Hypothalamus (tissue), 51 donors: ENCODE measurements around the gene FXYD6.
"Not testable (repeated sequence)": the region's sequence is repeated elsewhere in the genome, so short reads cannot be mapped to it uniquely, and the experiment has no call there.

Source experiments
- DNase-seq, 51 donors: peaks; one replicate each; lab custom pipeline; 2025; lab: John Stamatoyannopoulos, UW

The FXYD6 gene, protein sequence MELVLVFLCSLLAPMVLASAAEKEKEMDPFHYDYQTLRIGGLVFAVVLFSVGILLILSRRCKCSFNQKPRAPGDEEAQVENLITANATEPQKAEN

DNA sequence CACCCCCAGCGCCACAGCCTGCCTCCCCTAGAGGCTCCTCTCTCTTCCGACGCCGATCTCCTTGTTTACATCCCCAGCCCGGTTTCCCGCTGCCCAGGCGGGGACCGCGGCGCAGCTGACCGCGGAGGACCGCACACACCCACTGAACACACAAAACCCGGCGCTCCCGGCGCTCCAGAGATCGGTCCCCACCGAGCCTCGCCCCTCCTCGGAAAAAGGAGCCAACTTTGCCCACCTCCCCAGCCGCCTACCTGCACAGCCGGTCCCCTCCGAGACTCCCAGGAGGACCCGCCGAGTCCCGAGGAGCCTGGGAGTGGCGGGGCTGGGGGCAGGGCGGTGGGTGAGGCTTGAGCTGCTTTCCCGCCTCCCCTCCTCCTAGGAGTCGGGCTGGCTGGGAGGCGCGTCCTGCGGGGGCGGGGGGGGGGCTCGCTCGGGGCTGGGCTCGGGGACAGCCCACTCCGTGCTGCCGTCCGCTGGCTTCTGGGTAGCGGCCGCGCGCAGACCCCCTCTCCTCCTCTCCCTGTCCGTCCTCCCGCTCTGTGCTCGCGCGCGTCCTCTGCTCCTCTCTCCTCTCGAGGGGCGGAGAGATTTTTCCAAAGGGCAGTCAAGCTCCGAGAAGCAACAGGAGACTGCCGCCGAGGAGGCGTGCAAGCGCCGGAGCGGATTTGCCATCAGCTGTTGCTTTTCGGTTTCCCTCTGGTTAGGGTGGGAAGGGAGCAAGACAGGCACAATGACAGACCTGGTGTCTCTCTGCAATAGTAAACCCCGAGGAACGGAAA, at the start of gene FXYD6:
TSS of gene FXYD6 (minus strand) at position 318 of the 779 bp plus-strand sequence. CDS start 33,882 bp downstream, outside the sequence.
- DNase-seq = peak in 26 of 51 donors; percentile 15 to 82 (median 50)

DNA sequence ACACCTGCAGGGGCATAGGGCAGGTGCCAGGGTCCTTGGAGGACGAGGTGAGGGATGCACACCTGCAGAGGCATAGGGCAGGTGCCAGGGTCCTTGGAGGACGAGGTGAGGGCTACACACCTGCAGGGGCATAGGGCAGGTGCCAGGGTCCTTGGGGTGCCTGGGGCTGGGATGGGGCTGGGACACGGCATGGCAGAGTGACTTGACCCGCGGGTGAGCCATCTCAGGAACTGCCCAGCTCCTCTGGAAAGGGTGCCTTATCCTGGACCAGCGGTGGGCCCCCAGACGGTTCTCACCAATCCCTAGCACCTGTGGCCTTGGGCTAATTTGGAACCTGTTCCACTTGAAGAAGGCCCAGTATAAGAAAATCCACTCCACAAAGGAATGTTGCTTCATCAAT, 49.7 kb upstream of the FXYD6 start:
- not testable (repeated sequence) for DNase-seq

DNA sequence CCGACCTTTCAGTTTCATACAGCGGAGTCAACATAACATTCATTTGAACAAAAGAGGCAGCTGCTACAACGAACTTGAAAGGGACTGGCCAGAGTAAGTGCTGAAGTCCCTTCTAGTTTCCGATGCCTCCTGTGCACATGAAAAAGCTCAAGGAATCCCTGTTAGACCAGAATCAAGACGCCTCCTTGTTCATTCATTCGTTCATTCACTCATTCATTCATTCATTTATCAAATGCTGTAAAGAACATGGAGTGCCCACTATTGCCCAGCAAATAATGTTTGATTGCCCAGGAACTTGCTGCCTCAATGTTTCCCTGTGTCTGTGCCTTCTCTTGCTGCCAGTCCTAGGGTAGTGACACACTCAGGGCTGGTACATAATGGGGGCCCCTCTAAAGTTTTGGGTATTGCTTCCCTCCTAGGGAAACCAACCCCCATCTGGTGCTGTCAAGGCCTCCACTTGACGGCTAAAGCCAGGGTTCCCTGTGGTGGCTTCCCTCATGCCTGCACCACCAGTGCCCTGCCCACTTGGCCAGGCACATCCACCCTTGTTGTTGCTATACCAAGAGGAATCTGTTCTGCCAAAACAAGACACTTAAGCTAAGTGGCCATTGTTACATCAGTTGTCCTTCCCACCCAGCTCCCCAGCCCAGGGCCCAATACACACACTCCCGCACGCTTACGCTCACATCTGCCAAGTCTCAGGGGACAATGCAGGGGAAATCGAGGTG, 48.9 kb upstream of the FXYD6 start:
- no peak for DNase-seq

DNA sequence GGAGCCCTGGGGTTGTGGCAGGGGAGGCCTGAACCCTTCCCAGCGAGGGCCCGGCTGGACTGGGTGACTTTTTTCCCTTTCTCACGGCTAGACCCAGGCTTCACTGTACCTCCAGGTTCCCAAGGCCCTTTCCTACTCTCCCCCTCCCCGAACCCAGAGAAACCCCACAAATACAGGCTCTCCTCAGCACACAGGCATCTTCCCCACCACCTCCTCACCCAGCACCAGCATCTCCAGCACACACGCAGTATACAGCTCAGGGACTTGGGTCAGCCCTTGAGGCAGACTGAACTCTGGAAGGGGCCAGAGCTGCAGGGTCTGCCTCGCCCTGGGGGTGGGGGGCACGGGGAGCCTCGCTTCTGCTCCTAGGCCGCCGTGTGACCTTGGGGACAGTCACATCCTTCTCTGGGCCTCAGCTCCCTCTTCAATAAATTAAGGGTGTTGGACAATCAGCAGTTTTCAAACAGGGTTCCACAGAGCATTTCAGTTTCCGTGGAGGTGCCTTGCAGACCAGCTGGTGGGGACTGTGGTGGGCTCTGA, 48.2 kb upstream of the FXYD6 start:
- no peak for DNase-seq

DNA sequence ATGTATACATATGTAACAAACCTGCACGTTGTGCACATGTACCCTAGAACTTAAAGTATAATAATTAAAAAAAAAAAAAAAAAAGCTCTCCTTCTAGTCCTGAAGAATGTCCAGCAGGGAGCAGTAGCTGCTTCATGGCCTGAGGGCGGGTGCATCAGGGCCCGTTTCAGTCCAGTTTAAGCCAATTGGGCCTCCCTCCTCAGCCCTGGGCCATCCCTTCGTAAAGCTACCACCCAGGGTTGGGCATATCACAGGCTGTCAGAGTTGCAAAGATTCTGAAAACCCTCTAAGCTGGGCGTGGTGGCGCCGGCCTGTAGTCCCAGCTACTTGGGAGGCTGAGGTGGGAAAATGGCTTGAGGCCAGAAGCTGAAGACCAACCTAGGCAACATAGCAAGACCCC, 47.3 kb upstream of the FXYD6 start:
- DNase-seq = no peak

DNA sequence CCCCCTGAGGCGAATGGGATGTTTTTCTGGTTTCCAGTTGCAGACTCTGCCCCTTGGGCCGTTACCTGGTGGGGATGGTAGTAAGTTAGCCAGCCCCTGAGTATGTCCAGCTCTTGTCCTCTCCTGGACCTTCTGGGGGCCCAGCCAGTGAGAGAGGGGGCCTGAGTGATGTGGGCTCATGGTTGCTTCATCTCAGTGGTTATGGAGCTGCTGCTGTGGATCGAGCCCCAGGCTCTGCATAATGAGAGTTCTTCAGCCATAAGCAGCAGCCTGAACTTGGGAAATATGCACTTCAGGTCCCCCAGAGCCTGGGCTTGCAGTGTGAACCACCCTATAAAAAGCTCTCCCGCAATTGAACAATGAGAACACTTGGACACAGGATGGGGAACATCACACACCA, 46.8 kb upstream of the FXYD6 start:
- no peak for DNase-seq

DNA sequence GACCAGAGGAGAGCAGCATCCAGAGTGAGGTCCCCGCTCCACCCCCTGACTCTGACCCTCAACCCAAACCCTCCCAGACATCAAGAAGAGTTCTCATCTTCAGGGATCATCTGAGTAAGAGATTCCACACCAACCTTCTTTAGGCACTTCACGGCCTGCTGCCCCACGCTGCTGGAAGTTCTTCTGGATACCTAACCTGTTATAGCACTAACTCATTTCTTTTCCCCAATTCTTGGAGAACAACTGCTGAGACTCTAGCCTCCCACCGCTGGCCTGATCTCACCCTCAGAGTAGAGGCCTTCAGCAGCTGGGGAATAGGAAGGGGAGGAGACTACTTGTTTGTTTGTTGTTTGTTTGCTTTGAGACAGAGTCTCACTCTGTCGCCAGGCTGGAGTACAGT, 45.4 kb upstream of the FXYD6 start:
- DNase-seq = no peak

DNA sequence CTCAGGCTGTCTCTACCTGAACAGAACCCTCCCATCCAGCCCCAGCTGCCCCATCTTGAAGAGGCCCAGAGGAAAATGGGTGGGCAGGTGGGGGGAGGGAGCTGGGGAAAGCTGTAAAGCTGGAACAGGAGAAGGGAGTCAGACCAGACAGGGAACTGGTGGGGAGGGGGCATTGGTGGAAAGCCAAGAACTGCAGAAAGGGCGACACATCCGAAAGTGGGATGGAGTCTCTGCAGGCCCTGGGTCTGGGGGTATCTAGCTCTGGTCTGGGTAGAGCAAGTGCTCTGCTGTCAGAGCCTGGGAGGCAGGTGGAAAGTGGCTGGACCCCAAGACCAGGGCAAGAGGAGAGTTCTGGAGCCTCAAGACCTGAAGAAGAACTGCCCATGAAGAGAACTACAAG, 45.0 kb upstream of the FXYD6 start:
- no peak for DNase-seq

DNA sequence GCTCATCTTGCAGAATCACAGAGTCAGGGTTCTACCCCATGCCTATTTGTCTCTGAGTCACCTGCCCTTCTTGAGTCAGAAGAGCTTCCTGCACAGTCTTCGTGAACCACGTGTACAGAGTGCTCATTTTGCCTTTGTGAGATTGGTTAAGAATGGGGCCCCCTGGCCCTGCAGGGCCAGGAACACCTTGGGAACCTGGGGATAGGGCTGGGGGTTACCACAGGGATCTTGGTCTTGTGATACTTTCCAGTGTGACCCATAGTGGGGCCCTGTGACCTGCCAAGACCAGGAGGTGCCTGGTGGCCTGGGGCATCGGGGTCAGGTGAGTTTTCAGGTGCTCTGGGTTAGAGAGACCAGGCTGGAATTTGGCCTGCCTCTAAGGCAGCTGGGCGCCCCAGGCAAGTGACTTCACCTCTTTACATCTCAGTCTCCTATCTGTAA, 43.3 kb upstream of the FXYD6 start:
- DNase-seq = no peak

DNA sequence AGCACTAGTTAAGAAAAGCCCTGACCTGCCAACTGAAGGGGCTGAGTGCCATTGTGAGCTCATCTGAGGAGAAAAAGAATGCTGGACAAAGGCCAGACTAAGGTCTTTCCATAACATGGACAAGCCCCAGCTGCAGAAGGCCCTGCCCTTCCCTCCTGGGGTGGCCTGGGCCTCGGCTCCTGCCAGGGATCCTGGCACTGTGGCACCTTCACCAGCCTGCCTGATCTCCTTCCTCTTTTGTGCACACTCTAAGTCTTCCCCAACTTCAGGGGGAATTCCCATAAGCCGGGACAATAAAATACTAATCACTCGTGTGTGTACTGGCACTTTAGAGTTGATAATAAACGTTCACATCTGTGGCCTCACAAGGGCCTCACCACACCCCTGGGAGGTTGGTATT, 42.9 kb upstream of the FXYD6 start:
- DNase-seq = no peak

DNA sequence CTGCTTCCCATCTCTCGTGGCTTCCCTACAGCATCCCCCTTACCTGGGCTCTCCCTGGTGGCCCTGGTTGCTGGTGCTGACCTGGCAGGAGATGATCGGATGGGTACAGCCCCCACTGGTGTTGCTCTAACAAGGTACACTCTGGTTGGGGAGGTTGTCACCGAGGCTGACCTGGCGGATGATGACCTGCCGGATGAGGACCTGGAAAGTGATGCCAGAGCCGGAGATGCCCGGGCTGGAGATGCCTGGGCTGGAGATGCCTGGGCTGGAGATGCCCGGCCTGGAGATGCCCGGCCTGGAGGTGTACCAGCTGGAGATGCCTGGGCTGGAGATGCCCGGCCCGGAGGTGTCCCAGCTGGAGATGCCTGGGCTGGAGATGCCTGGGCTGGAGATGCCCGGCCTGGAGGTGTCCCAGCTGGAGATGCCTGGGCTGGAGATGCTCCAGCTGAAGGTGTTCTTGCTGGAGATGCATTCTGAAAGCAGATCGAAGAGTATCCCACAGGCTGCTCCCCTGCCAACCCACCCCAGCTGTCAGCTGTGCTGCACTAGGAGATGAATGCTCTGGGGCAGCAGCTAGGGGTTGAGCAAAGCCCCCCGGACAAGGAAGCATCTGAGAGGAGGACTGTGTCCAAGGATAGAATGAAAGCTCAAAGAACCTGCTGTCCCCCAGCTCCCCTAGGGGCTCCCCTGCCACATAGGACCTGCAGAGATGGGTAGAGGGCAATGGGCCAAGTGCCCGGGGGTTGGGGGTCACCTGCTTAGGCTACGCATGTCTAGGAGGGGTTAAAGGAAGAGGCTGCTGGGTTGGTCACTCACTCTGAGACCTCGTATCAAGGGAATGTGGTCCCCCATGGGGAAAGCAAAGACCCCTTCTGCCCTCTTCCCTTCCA, 42.2 kb upstream of the FXYD6 start:
- no peak for DNase-seq

DNA sequence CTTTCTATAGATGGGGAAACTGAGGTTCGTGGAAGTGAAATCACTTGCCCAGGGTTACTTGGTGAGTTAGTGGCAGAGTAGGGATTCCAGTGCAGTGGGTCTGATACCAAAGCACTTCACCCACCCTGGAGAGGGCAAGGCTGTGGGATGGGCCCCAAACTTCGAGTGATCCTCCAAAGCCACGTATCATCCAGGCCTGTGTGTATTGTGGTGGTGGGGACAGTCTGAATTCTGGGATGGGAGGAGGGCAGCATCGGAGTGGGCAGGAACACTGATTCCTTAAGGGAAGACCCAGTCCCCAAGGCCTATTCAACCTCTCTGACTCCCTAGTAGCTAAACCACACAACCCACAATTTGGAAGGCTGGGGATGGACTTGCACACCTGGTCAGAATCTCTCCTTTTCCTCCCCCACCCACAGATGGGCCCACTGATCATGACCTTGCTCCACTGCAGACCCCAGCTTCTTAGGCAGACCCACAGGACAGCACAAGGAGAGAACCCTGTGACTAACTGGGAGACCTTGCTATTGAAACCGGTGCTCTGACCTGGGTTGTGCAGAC, 41.2 kb upstream of the FXYD6 start:
- no peak for DNase-seq

DNA sequence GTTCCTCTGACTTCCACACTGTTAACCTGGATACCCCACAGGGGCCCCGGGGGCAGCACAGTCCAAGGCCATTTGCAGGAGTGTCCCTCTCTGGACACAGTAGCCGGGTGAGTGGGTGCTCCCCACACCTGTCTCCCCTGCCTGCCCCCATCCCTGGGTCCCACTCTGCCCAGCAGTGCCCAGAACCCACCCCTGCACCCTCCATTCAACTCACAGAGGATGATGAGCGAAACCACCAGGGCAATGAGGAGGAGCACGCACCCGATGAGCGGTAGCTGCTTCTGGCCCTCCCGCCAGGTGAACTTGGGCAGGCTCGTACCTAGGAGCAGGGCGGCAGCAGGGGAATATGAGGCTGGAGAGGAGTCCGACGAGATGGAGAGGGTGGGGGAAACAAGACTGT, 40.5 kb upstream of the FXYD6 start:
- DNase-seq = no peak

DNA sequence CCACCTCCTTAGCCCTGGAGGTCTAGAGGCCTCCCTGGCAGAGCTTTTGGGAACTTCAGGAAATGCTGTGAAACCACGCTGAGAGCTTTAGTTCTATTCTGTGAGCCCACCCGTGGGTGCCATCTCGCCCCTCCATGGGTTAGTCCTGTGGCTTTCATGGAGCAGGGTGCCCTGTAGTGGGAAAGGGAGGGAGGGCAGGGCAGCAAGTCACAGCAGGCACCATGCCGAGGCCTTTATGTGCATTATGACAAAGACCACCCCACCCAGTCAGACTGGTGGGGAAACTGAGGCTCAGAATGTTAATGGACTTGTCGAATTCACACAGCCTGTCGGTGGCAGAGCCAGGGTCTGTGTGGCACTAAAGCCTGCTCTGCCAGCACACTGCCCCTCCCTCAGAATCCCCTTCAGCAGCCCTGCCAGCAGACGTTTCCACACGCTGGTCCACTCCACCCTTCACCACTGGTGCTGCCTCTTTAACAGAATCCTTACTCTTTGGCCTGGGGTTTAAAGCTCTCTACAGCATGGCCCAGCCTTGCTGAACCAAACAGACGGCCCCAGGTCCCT, 39.3 kb upstream of the FXYD6 start:
- DNase-seq = no peak

DNA sequence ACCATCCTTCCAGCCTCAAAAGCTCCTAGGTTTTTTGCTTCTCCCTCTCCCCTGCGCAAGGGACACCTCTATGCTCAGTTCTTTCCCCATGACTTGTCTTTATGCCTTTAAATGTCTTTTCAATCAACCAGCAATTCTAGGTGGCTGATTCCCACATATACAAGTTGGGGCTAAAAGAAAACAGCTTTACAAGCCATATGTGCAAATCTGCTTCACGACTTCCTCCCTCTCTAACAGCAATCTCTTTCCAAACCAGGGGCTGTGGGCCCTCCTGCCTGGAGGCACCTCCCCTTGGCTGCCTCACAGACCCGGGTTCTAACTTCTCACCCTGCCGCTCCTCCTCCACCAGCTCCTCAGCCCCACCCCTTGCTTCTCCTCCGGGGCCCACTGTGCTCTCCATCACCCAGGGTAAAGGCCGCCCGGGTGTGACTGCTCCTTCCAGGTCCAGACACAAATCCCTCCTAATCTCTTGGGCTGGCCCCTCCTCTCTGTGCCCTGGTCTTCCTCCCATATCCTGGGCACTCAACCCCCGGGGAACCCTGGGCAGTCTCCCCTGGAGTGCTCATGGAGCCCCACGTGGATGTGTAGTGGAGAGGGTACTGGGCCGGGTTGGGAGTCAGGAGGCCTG, 38.6 kb upstream of the FXYD6 start:
- DNase-seq = no peak

DNA sequence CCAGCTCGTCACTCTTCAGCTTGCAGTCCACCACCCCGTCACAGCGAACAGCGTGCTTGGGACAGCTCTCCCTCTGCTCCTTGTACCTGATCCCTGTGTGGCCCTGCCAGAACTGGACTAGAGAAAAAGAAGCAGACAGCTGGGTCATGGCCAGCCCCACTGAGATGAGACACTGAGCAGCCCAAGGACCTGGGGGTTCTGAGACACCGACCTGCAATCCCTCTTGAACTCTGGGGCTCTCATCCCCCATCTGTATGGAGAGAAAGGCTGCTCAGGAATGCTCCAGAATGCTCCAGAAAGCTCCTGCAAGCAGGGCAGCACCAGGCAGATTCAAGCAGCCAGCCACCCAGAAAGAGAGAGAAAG, 37.9 kb upstream of the FXYD6 start:
- DNase-seq = no peak

DNA sequence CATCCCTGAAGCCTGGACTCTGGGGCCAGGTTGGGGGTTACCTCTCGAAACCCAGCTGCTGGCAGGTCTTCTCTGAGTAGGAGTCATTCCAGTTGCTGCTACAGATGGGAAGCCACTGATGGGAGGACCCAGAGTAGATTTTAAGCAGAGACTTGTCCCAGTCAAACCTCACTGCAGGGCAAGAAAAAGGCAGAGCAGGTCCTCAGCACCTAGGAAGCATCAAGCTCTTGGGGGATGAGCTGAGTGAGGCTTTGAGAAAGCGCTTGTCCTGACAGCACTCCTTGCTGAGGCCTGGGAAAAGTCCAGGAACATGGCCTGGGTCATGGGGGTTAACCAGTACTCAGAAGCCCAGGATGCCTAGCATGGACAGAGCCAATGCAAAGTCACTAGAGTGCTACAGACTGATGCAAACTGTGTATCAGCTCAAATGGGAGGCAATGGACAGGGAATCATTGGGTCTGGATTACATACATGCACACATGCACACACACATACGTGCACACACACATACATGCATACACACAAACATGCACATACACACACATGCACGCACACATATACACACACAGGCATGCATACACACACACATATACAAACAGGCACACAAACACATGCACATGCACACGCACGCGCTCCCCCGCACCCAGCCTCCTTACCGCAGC, 37.4 kb upstream of the FXYD6 start:
- DNase-seq = no peak

DNA sequence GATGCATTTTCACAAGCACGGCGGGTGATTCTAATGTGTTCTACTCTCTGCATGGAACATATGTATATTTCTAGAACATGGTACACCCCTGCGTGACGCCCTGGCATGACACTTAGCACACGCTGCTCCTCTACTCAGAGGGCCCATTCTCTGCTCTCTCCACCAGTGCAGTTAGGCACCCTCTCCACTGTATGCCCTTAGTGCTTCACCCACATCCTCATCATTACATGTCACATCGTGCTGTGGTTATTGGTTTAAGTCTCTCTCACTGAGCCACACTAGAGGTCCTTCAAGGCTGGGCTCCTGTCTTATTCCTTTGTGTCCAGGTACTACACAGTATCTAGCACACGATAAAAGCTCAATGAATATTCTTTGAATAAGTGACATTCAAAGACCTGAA, 36.0 kb upstream of the FXYD6 start:
- no peak for DNase-seq

DNA sequence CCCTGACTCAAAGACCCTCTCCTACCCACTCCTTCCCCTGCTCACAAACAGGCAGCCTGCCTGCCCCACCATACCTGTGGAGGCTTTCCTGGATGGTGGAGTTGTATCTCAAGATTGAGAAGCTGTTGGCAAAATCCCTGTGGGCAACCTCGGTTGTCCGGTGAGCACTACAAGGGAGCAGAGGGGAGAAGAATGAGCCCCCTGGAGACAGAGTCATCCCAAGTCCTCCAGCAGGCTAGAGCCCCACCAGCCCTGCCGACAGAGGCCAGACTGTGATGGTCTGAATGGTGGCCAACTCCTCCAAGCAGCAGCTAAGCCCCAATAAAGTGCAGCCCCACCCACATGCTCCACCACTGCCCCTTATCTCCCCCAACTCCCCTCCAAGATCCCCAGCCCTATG, 35.2 kb upstream of the FXYD6 start:
- DNase-seq = no peak
